Endothelial cell of umbilical vein (primary cell): ENCODE results near the gene UVRAG. TPM values are rescaled to one million over a fixed set of nuclear protein-coding genes. Genes with fewer than 3 reads are reported as not detected.

Experiments
- BruUV-seq: library from RNA; stranded (reverse); fragments of 400-500 nt; replicated peaks from 2 replicates; lab custom pipeline; 2021; lab: Mats Ljungman, UMichigan
- CTCF ChIA-PET: fragments of 300-600, 350-600 bp; sonication (Branson Sonifier 250); formaldehyde crosslinking; loops from one replicate; lab custom pipeline; 2021; ENCODE audit warnings: antibody characterized with exemption, inconsistent platforms; lab: Charles Lee
- POLR2A ChIA-PET: fragments of 300-600, 350-600 bp; sonication (Branson Sonifier 250); formaldehyde crosslinking; loops from one replicate; lab custom pipeline; 2021; ENCODE audit warnings: antibody characterized with exemption, inconsistent platforms; lab: Charles Lee
- DNase-seq: peaks from one replicate; pipeline ENCODE4 v3.0.0-alpha.2; 2011; ENCODE audit warnings: low read depth, low spot score
- FAIRE-seq: peaks from 2 replicates; lab custom pipeline; 2011; peaks lifted over from hg19 to GRCh38; lab: Jason Lieb, UNC
- H2AFZ ChIP-seq: 2 replicates; pipeline ENCODE4 v1.6.0; 2012; ENCODE audit warnings: low read depth, low read length, control low read depth, inconsistent platforms
- H3K27ac ChIP-seq: 2 replicates; pipeline ENCODE4 v1.5.1; 2011; ENCODE audit warnings: low read depth, mild to moderate bottlenecking, control low read depth, low read length, moderate library complexity; ENCODE audit not compliant: insufficient read depth
- H3K27me3 ChIP-seq, 2 experiments: 2 replicates each; pipeline versions ENCODE4 v1.6.0 to v1.6.1; 2011; ENCODE audit warnings: low read length in 2 of 2, mixed read lengths in 1 of 2; ENCODE audit not compliant: control insufficient read depth in 2 of 2, insufficient read depth in 2 of 2
- H3K36me3 ChIP-seq, 2 experiments: 2 replicates in 1 of 2; 3 replicates in 1 of 2; pipeline ENCODE4 v1.5.1; 2011; ENCODE audit warnings: low read length in 2 of 2, mild to moderate bottlenecking in 1 of 2, moderate library complexity in 1 of 2; ENCODE audit not compliant: control insufficient read depth in 2 of 2, insufficient read depth in 2 of 2; ENCODE audit errors: extremely low read depth in 1 of 2
- H3K4me1 ChIP-seq: 3 replicates; pipeline ENCODE4 v1.5.1; 2011; ENCODE audit warnings: mild to moderate bottlenecking, low read length; ENCODE audit not compliant: control insufficient read depth, insufficient read depth; ENCODE audit errors: extremely low read depth
- H3K4me2 ChIP-seq: 2 replicates; pipeline ENCODE4 v1.6.1; 2011; ENCODE audit warnings: low read length, control low read depth, mixed read lengths; ENCODE audit not compliant: insufficient read depth
- H3K4me3 ChIP-seq, 3 experiments: fragments of 200-600 bp in 1 of 3; sonication (generic), shearing (Covaris generic) in 1 of 3; replicated peaks in 1 of 3; 2 replicates each; pipeline ENCODE4 v1.5.1; 2011 to 2016; ENCODE audit warnings: control low read depth in 3 of 3, low read length in 3 of 3, mild to moderate bottlenecking in 2 of 3, inconsistent platforms in 1 of 3, low read depth in 1 of 3, moderate library complexity in 1 of 3; ENCODE audit not compliant: insufficient read depth in 1 of 3
- H3K79me2 ChIP-seq: 2 replicates; pipeline ENCODE4 v1.6.0; 2012; ENCODE audit warnings: low read length, inconsistent platforms; ENCODE audit not compliant: control insufficient read depth, insufficient read depth
- H3K9ac ChIP-seq: replicated peaks from 2 replicates; pipeline ENCODE3; 2011; ENCODE audit warnings: low read length, control low read depth; ENCODE audit not compliant: insufficient read depth; ENCODE audit errors: extremely low read depth
- H3K9me1 ChIP-seq: replicated peaks from 3 replicates; pipeline ENCODE4 v1.6.0; 2011; ENCODE audit warnings: mild to moderate bottlenecking, low read length; ENCODE audit not compliant: control insufficient read depth, insufficient read depth; ENCODE audit errors: extremely low read depth
- H3K9me3 ChIP-seq: replicated peaks from 2 replicates; pipeline ENCODE4 v1.5.1; 2012; ENCODE audit warnings: low read length, inconsistent platforms; ENCODE audit not compliant: control insufficient read depth, insufficient read depth
- H4K20me1 ChIP-seq: replicated peaks from 2 replicates; pipeline ENCODE3; 2011; ENCODE audit warnings: mild to moderate bottlenecking, low read length; ENCODE audit not compliant: control insufficient read depth, insufficient read depth; ENCODE audit errors: extremely low read depth
- CTCF ChIP-seq, 2 donors: IDR thresholded peaks; 1 replicate in 1 of 2; 2 replicates in 1 of 2; pipeline ENCODE4 v1.5.1; 2011; ENCODE audit warnings: low read length in 2 of 2, mild to moderate bottlenecking in 2 of 2, moderate library complexity in 2 of 2, control low read depth in 1 of 2, inconsistent platforms in 1 of 2, low read depth in 1 of 2; ENCODE audit not compliant: insufficient read depth in 1 of 2; ENCODE audit errors: extremely low read depth in 1 of 2
- EZH2 ChIP-seq: IDR thresholded peaks from 2 replicates; pipeline ENCODE4 v1.6.1; 2012; ENCODE audit warnings: borderline replicate concordance, low read depth, mild to moderate bottlenecking, moderate library complexity, low read length, inconsistent platforms; ENCODE audit not compliant: severe bottlenecking
- FOS ChIP-seq: IDR thresholded peaks from 2 replicates; pipeline ENCODE4 v1.6.1; 2011; ENCODE audit warnings: mild to moderate bottlenecking, low read length, moderate library complexity, borderline replicate concordance; ENCODE audit not compliant: insufficient read depth
- GATA2 ChIP-seq: IDR thresholded peaks from 2 replicates; pipeline ENCODE4 v1.7.0; 2011; ENCODE audit warnings: low read depth, mild to moderate bottlenecking, moderate library complexity, mixed read lengths, low read length; ENCODE audit not compliant: insufficient read length, insufficient read depth
- JUN ChIP-seq: IDR thresholded peaks from 2 replicates; pipeline ENCODE4 v1.6.1; 2011; ENCODE audit warnings: borderline replicate concordance, low read depth; ENCODE audit not compliant: insufficient read length, insufficient read depth
- MAX ChIP-seq: IDR thresholded peaks from 2 replicates; pipeline ENCODE4 v1.6.1; 2011; ENCODE audit not compliant: insufficient read depth, insufficient read length
- MYC ChIP-seq: IDR thresholded peaks from one replicate; pipeline ENCODE4 v1.6.1; 2011; ENCODE audit warnings: mild to moderate bottlenecking, low read depth, low read length
- dilution Hi-C: fragments of 300-500 bp; cut with MboI; formaldehyde crosslinking; loops from one replicate; pipeline ENCODE4 v1.15.0; 2019; ENCODE audit warnings: low sequenced_read_pairs; ENCODE audit not compliant: extremely low pct_ligation_motif_present
- intact Hi-C: fragments of 100-400 bp; cut with micrococcal nuclease; formaldehyde crosslinking; loops from one replicate; pipeline ENCODE4 v1.10.0; 2022
- polyA plus RNA-seq, 4 experiments: library from polyadenylated mRNA; depleted of rRNA in 3 of 4; stranded (reverse) in 3 of 4; unstranded in 1 of 4; fragments of >200 nt; gene quantifications; 2 replicates each; pipeline versions ENCODE4 v1.2.1 to v1.2.3, GENCODE V29; 2011 to 2012; ENCODE audit warnings: missing spikeins in 1 of 4
- total RNA-seq: library from RNA; stranded (reverse); gene quantifications from 2 replicates; pipeline ENCODE4 v1.2.3, GENCODE V29; 2021

Gene UVRAG
- total and polyA plus RNA-seq, 2 donors (not counting 3 experiments of a cell fraction or from before 2014, with no cell fraction given), result 21.2 to 65.6 TPM

- Histone ChIP-seq H3K9me1 (no peaks in the 10 kb centered on the region), H3K27ac (no peak overlapping the region), H2AFZ (no peak overlapping the region), H3K4me2 (no peak overlapping the region), H4K20me1 (peaks cover 2% of the 10 kb centered on the region), H3K9ac (no peak overlapping the region), H3K4me1 (no peaks in the 10 kb centered on the region), H3K79me2 (peaks cover 64% of the 10 kb centered on the region), H3K4me3 (no peak overlapping the region), H3K36me3 (peaks cover 4% of the 10 kb centered on the region in 2 experiments), H3K9me3 (no peaks in the 10 kb centered on the region), H3K27me3 (no peaks in the 10 kb centered on the region)
- no peak for DNase-seq
- POLR2A ChIA-PET, result no interaction called here
- CTCF ChIA-PET, result interaction anchor here (3.4 kb wide), 1 partner anchor 9 kb away, joined by 19 read pairs; no protein-coding TSS in a partner anchor
- BruUV-seq, result no TSS peak
- dilution Hi-C loops, result no loop called here
- intact Hi-C loops, result no loop called here
- FAIRE-seq, result no peak
- no peak for TF ChIP-seq GATA2
- no peak for TF ChIP-seq JUN
- TF ChIP-seq FOS, result no peak
- TF ChIP-seq CTCF (IDR thresholded peaks at IDR 0.05; ENCODE audit: extremely low read depth in 1 of 2, insufficient read depth in 1 of 2, low read depth in 1 of 2, low read length in 2 of 2), result no peak
- no peak for TF ChIP-seq MAX
- no peak for TF ChIP-seq EZH2
- no peak for TF ChIP-seq MYC
These were observed 43.0 kb downstream of the UVRAG start for GRCh38 chr11:75858042-75858441.
